NK-92 (cell line): ENCODE data around the gene KRT74.

Experiments used
- DNase-seq: peaks from one replicate; lab custom pipeline; 2025; ENCODE audit not compliant: unreplicated experiment; lab: John Stamatoyannopoulos, UW

KRT74 gene

DNA sequence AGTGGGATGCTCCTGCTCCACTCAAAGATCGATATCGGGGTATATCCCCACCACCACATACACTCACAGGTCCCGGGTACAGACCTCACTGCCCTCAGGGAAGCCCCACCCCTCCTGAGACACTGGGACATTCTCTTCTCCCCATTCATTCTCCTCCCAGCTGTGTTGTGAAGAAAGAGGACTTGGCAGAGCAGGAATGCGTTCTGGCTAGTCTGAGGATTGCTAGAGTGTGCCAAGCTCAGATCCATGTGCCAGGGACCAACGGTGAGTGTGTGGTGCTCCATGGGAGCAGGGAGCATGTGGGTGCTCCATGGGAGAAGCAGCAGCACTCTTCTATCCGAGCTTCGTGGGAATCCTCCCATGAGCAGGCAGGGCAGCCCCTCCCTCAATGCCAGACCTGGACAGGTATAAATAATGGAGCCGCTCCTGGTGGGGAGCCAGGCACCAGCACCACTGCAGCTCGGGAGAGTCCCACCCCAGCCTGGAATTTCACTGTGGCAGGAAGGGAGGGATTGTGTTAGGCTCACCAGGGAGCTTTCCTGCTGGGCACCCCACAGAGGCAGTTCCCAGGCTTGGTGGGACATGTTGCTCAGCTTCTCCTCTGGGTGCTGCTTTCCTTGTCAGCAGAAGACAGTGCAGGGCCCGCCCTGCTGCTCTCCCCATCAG is 51.2 kb downstream of the KRT74 start:
- DNase-seq, result no peak

DNA sequence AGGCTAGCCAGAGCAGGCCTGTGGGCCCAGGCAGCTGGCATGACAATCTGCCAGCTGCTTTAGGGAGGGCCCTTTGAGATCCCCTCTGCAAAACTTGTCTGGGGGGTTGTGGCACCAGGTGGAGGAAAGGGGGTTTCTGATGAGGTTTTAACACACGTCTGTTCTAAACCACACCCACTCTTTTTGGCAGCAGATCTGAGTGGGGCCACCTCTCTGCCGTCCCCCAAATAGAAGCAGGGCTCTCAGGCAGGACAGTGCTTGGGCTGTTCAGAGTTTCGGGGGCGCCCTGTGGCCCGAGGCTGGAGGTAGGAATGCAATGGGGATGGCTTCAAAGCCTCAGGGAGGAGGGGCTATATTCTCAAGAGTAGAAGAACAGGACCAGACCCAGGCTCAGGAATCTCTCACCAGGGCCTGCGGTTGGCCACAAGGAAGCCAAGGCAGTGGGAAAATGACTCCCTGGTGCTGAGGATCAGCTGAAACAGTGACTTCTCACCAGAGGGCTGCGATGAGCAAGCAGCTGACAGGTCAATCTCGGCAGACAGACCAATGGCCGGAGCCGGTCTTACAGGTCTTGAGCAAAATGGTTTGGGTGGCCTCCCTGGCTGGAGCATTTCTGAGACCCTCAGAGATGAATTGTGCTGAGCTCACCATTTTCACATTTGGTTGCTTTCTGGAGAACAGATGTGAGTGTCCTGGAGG is 51.9 kb downstream of the KRT74 start:
- no peak for DNase-seq

DNA sequence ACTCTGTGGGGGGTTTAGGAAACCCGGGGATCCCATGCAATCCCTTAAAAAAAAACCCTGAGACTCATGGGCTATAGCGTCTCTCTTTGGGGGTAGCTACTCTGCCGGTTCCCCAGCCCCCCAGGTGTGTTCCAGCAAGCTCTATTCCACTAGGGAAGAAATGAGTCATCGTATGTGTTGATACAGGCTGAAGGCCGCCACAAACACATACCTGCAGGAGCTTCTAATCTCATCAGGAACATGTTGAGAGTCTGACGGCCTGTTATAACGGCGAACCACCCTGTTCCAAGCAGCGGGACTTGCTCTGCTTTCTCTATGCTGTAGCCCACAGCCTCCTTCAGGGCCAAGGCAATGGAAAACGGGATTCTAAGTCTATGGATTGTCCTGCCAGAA is 52.5 kb downstream of the KRT74 start:
- DNase-seq, result no peak

DNA sequence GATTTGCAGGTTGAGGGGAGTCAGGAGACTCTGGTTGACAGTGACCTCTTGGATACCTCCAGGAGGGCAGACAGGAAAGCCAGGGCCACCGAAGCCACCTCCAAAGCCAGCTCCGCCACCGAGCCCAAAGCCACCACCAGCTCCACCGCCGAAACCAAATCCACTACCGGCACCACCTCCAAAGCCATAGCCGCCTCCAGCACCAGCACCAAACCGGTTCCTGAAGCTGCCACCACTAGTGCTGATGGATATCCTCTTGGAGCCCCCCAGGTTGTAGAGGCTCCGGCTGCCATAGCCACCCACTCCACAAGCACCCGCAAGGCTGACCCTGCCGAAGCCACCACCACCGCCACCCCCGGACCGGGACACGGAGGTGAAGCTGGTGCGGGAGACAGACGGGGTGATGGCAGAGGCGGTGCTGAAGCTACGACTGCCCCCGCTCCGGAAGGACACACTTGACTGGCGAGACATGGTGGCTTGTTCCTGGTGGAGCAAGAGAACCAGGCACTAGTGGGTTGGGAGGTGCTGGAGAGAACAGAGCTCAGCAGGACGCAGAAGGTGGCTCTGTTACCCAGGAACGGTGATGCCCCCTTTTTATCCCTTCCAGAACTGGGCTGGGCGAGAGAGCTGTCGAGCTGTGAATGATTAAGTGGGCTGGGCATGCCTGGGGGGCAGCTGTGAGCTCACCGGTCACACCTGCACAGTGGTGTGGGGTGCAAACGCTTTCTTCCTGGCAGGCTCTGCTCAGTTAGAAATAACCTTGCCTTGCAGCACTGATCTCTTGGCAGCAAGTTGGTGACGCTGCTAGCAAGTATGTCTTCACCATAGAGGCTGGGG is 53.6 kb downstream of the KRT74 start, which contains the start of gene KRT5:
TSS of gene KRT5 (minus strand) at position 569 of the 837 bp plus-strand sequence. CDS start at position 471, 98 bp downstream.
- DNase-seq, result no peak

DNA sequence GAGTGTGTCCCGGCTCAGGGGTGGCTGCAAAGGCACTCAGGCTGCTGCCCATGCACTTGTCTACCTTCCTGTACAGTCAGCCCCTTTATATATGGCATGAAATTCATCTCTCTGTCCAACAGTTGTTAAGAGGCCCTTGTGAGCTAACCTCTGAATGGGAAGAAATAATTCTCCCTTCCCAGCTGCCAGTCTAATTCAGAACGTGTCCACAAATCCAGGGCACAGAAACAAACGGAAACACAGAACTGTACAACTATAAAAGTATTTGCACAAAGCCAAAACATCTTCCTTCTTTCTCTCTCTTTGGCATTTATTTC is 54.3 kb downstream of the KRT74 start:
- DNase-seq, result no peak

DNA sequence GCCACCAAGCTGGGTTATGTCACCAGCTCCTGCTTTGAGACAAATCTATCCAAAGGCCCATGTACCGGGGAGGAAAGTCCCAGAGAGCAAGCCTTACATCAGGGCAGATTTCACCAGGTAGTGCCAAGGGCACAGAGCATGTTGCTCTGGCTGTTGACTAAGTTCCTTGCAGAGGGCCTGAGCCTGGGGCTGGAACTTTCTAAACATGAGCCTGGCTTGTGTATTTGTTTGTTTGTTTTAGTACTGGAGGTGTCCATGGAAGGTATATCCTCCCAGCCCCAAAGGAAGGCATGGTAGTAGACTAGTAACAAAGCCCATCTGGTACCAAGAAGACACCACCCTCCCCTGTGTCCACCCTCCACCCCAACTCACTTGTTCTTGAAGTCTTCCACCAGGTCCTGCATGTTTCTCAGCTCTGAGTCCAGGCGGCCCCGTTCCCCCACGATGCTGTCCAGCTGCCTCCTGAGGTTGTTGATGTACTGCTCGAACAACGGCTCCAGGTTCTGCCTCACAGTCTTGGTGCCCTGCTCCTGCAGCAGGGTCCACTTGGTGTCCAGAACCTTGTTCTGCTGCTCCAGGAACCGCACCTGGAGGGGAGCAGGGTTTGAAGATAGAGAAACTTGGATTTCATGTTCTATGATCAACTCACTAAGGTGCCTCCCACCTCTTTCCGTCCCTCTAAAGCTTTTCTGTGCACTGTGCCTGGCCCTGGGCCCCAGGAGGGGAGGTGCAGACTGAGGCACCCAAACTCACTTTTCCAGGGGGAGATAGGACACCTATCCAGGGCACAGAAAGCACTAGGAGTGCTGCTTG is 54.9 kb downstream of the KRT74 start:
- DNase-seq, result no peak

DNA sequence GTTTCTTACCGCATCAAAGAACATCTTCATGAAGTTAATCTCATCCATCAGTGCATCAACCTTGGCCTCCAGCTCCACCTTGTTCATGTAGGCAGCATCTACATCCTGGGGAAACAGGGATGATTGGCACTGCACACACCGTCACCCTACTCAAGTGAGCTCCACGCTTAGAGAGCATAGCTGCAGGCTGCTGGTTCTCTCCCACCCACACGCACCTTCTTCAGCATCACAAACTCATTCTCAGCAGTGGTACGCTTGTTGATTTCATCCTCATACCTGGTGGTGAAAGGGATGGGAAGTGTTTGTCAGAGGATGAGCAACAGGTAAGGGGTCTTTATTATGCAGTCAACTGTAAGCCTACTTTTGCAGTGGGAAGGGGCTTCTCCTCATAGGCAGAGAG is 55.8 kb downstream of the KRT74 start:
- DNase-seq, result no peak

DNA sequence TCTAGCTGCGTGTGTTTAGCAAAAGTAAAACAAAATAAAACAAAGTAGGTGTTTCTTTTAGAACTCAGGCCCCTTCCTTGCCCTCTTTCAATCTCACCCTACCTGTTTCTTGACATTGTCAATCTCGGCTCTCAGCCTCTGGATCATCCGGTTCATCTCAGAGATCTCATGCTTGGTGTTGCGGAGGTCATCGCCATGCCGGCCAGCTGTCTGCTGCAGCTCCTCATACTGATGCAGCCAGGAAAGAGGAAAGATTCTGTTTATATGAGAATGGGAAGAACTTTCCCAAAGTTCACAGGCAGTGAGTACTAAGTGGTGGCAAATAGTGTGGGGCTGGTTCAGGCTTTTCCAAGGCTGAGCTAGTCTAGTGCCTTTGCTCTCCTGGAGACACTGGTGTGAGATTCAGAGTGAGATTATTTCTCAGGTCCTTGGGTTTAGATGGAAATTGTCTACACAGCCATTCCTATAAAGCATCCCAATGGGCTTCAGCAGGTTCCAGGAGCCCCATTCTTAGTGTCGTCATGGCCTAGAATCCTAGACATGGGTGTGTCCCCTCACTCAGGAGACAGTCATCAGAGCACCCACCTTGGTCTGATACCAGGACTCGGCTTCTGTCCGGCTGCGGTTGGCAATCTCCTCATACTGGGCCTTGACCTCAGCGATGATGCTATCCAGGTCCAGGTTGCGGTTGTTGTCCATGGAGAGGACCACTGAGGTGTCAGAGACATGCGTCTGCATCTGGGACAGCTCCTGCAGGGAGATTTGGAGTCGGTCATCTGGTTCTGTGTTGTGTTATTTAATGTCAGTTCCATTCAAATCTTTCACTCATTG is 56.4 kb downstream of the KRT74 start:
- DNase-seq, result no peak

DNA sequence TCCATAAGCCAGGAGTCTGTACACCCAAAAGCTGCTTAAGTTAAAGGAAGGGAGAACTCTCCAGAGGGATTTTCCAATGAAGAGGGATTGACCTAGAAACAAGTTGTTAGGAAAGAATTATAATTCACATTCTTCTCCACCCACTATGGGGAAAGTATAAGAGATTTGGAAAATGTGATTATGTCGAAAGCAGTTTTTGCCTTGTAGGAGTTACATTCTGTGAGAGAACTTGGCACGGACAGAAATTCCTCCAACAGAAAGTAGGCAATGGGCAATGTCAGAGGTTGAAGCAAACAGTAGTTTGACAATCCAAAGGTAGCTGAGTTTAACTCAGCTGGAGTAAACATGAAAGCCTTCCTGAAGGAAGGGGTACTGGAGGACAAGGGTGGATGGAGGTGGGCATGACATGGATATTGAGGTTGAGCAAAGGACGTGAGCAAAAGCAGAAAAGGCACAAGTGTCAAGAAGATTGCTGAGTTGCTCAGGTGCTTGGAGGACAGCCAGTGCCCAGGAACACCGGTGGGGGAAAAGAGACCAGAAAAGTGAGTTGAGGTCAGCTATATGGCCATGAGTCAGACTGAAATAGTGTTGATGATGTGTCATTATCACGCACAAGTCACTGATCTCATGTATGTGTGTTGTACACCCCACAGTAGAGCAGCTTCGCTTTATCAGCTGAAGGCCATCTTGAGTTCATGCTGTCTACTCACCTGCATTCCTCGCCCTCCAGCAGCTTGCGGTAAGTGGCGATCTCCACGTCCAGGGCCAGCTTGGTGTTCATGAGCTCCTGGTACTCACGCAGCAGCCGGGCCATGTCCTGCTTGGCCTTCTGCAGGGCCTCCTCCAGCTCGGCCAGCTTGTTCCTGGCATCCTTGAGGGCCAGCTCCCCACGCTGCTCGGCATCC is 57.5 kb downstream of the KRT74 start:
- no peak for DNase-seq
